Measurements from ENCODE around the gene ARHGEF28. TPM values are rescaled to one million over a fixed set of nuclear protein-coding genes. Genes with fewer than 3 reads are reported as not detected.

The ARHGEF28 gene
- total RNA-seq, 1 donor from 2014 or later = 66.1 TPM

DNA sequence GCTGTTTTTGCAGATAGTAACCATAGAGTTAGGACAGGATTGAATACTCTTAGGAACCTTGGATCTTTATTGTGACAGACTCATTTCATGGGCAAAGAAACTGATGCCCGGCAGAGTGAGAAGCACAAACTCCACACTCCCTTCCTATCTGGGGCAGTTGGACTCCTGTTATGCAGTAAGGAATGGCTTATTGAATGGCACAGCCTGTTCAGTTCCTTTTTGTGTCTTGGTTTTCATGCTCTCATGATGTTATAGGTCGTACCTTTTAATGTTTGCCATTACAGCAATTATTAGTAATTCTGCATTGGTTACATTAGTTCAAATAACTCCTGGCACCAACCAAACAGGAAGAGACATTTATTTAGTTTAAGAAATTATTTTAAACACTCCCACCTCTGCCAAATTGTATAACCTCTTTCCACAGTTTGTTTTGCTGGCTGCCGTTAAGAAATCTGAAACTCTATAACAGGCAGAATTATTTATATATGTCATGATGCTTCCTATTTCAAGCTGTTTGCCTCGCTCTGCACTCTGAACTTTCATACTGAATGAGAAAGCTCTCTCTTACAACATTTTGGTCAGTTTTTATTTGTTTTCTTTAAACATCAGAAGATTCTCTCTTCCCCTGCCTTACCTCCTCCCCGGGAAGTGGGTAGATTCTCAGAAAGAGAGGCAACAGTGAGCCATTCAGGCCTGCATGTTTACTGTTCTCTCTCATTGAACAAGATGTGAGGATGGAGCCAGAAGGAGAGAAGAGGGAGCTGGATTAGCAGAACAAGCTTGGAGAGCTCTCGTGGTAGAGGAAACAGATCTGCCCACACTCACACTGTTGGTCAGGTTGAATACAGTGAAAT, 144.4 kb downstream of the ARHGEF28 start:
- no peaks in the 10 kb centered on the region for H3K36me3 ChIP-seq (ENCODE audit: control insufficient read depth, insufficient read depth, low read length)

DNA sequence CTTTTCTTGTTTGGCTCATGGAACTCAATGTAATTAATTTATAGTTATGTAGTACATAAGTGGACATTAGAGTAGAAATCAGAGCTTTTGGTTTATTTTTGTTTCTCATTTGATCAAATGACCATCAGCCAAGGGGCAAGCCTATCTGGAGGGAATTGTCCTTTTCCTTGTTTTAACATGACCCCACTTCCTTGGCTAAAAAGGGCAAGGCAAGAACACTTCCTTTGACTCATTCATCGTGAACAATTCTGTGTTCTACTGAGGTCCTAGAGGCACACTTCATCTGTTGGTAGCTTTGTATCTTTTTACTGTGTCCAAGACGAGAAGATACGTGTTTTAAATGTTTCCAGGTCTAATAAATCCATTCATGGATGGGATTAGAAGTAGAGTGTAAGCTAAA, 148.9 kb downstream of the ARHGEF28 start:
- Histone ChIP-seq H3K27me3 (ENCODE audit: control insufficient read depth, insufficient read depth, low read length) (no peaks in the 10 kb centered on the region), H3K36me3 (ENCODE audit: control insufficient read depth, insufficient read depth, low read length) (no peaks in the 10 kb centered on the region), H3K4me3 (ENCODE audit: low read depth, low read length) (no peak overlapping the region)
- TF ChIP-seq, protein P1, sequence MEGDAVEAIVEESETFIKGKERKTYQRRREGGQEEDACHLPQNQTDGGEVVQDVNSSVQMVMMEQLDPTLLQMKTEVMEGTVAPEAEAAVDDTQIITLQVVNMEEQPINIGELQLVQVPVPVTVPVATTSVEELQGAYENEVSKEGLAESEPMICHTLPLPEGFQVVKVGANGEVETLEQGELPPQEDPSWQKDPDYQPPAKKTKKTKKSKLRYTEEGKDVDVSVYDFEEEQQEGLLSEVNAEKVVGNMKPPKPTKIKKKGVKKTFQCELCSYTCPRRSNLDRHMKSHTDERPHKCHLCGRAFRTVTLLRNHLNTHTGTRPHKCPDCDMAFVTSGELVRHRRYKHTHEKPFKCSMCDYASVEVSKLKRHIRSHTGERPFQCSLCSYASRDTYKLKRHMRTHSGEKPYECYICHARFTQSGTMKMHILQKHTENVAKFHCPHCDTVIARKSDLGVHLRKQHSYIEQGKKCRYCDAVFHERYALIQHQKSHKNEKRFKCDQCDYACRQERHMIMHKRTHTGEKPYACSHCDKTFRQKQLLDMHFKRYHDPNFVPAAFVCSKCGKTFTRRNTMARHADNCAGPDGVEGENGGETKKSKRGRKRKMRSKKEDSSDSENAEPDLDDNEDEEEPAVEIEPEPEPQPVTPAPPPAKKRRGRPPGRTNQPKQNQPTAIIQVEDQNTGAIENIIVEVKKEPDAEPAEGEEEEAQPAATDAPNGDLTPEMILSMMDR (IDR thresholded peaks at IDR 0.05; ENCODE audit: insufficient read depth, low read length, poor library complexity, severe bottlenecking) = no peak
- no peak for DNase-seq (ENCODE audit: low read depth)

More for the DNA sequence above, 144.4 kb downstream of the ARHGEF28 start:
- no peaks in the 10 kb centered on the region for H3K27me3 ChIP-seq (ENCODE audit: control insufficient read depth, insufficient read depth, low read length)
- DNase-seq (ENCODE audit: low read depth) = no peak
- TF ChIP-seq, protein P1 (IDR thresholded peaks at IDR 0.05; ENCODE audit: insufficient read depth, low read length, poor library complexity, severe bottlenecking) = no peak
- H3K4me3 ChIP-seq (ENCODE audit: low read depth, low read length) = no peak overlapping the region

DNA sequence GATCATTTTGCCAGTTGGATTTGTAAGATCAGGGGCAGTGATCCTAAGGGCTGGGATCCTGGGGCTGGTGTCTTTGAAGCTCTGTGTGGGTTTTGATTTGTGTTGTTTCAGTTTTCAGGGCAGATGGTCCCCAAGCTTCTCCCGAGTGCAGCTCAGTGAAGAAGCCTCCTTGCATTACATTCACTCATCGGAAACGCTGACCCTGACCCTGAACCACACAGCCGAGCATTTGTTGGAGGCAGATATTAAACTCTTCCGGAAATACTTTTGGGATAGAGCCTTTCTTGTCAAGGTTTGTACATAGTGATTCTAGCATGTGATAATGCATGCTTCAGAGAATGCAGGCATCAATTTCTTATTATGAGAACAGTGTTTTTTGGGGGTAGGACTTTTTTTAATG, 150.4 kb downstream of the ARHGEF28 start:
- no peak for DNase-seq (ENCODE audit: low read depth)
- Histone ChIP-seq H3K36me3 (ENCODE audit: control insufficient read depth, insufficient read depth, low read length) (peaks cover 2% of the 10 kb centered on the region), H3K27me3 (ENCODE audit: control insufficient read depth, insufficient read depth, low read length) (no peaks in the 10 kb centered on the region), H3K4me3 (ENCODE audit: low read depth, low read length) (no peak overlapping the region)
- TF ChIP-seq, protein P1 (IDR thresholded peaks at IDR 0.05; ENCODE audit: insufficient read depth, low read length, poor library complexity, severe bottlenecking) = no peak

DNA sequence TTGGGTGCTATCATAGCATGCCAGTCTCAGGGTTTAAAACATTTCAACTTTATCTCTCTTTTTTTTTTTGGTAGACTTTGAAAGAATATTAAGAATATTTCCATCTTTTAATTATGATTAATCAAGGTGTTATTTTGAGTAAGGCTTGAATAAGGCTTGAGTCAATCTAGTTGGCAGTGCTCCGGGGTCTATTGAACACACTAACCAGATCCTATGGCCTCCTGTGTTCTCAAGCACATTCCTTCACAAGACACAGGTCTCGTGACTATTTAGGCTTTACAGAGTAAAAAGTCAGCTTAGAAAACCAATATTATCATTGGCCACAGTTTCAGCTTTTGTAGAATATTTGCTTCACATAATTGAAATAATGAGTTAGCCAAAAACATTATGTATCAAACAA, 151.2 kb downstream of the ARHGEF28 start:
- TF ChIP-seq, protein P1 (IDR thresholded peaks at IDR 0.05; ENCODE audit: insufficient read depth, low read length, poor library complexity, severe bottlenecking) = no peak
- no peak for DNase-seq (ENCODE audit: low read depth)
- H3K36me3 ChIP-seq (ENCODE audit: control insufficient read depth, insufficient read depth, low read length) = peaks cover 2% of the 10 kb centered on the region
- no peaks in the 10 kb centered on the region for H3K27me3 ChIP-seq (ENCODE audit: control insufficient read depth, insufficient read depth, low read length)
- H3K4me3 ChIP-seq (ENCODE audit: low read depth, low read length) = no peak overlapping the region

DNA sequence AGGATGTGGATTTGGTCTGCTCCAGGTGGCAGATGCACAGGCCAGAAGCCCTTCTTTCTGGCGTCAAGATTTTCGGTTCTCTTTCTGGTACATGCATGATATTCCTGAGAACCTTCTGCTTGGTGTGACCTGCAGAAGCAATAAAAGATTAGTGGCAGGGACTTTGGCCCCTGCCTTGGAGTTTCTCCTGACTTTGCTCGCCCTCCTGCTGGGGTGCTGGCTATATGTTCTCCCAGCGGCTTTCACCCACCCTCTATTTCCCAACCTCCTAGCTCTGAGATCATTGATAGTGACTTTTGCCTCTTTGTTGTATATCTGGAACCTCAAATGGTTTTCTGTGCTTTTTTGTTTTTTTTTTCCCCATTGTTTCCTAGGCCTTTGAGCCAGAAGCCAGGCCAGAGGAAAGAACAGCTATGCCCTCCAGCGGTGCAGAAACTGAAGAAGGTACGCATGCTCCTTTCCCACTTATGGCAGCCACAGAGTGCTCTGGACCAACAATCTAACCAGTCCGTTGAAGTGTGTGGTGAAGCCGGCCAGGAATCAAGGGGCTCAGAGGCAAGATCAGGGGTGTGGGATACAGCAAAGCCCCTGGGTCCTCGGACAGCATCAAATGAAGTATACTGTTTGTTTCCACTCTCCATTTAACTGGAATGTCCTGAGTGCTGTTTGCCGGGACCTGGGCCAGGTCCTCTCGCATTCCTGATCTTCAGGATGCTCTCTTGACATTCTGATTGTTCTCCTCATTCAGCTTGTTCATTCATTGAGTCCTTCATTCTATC, 154.5 kb downstream of the ARHGEF28 start:
- Histone ChIP-seq H3K4me3 (ENCODE audit: low read depth, low read length) (no peak overlapping the region), H3K36me3 (ENCODE audit: control insufficient read depth, insufficient read depth, low read length) (peaks cover 2% of the 10 kb centered on the region), H3K27me3 (ENCODE audit: control insufficient read depth, insufficient read depth, low read length) (no peaks in the 10 kb centered on the region)
- DNase-seq (ENCODE audit: low read depth) = no peak
- TF ChIP-seq, protein P1 (IDR thresholded peaks at IDR 0.05; ENCODE audit: insufficient read depth, low read length, poor library complexity, severe bottlenecking) = no peak

All from kidney epithelial cell (primary cell).